H1 (cell line): ENCODE measurements around the gene ZNF646.
A peak's percentile ranks its signal among the peaks of the same experiment; 100 is the strongest.

Experiments used
- ATF3 ChIP-seq: IDR thresholded peaks from 2 replicates; pipeline ENCODE4 v1.6.1; 2011; ENCODE audit warnings: low read depth, mild to moderate bottlenecking, low read length; ENCODE audit not compliant: insufficient read depth
- CHD2 ChIP-seq: IDR thresholded peaks from 2 replicates; pipeline ENCODE4 v1.6.1; 2012; ENCODE audit warnings: low read length, improper control_type of control experiment
- CTCF ChIP-seq, 3 experiments: IDR thresholded peaks; 1 replicate in 2 of 3; 2 replicates in 1 of 3; pipeline versions ENCODE4 v1.5.1 to v1.6.1; 2011; ENCODE audit warnings: low read length in 3 of 3, mild to moderate bottlenecking in 3 of 3, inconsistent platforms in 2 of 3, low read depth in 1 of 3, moderate library complexity in 1 of 3; ENCODE audit not compliant: insufficient read depth in 1 of 3; ENCODE audit errors: control extremely low read depth in 1 of 3
- EZH2 ChIP-seq: fragments of 200-600 bp; sonication (generic); IDR thresholded peaks from 2 replicates; pipeline ENCODE4 v1.7.1; 2012; ENCODE audit warnings: low read depth, mild to moderate bottlenecking, moderate library complexity, low read length, inconsistent platforms; ENCODE audit not compliant: severe bottlenecking
- POLR2A ChIP-seq, 2 experiments: IDR thresholded peaks; 1 replicate in 1 of 2; 2 replicates in 1 of 2; pipeline ENCODE4 v1.6.1; 2011; ENCODE audit warnings: low read depth in 2 of 2, low read length in 2 of 2, mild to moderate bottlenecking in 2 of 2; ENCODE audit errors: control extremely low read depth in 1 of 2
- POU5F1 ChIP-seq: IDR thresholded peaks from 2 replicates; pipeline ENCODE4 v1.6.1; 2011; ENCODE audit warnings: low read depth, mild to moderate bottlenecking, low read length, moderate library complexity
- SIN3A ChIP-seq, 2 experiments: IDR thresholded peaks in 1 of 2; conservative IDR thresholded peaks in 1 of 2; 2 replicates each; pipeline ENCODE4 v1.6.1; 2011 to 2012; ENCODE audit warnings: low read length in 2 of 2, improper control_type of control experiment in 1 of 2, low read depth in 1 of 2, mild to moderate bottlenecking in 1 of 2

DNA sequence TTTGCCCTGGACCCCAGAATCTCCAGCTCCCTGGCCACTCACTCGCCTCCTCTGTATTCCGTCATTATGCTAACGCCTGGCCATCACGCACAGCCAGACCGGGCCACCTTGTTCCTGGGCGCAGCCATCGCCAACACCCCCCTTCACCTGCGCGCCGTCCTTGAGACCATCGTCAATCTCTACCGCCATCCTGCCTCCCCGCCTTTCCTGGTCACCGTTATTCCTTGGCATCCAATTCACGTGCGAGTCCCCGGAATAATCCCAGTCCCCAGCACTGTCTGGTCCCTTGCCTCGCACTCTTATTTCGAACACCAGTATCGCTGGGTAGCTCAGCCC is 19.8 kb downstream of the ZNF646 start:
- no peak for TF ChIP-seq POLR2A (IDR thresholded peaks at IDR 0.05; ENCODE audit: control extremely low read depth in 1 of 2, low read depth in 2 of 2, low read length in 2 of 2)
- peak in 1 of 2 experiments; percentile 50; a peak in 1 of 4 replicates for TF ChIP-seq SIN3A (conservative IDR thresholded peaks at IDR 0.05 in 1 of 2, IDR thresholded peaks at IDR 0.05 in 1 of 2; ENCODE audit: low read depth in 1 of 2, low read length in 2 of 2)
- TF ChIP-seq ATF3, result no peak
- TF ChIP-seq POU5F1, result no peak
- no peak for TF ChIP-seq CHD2
- TF ChIP-seq EZH2, result no peak
- no peak for TF ChIP-seq CTCF (IDR thresholded peaks at IDR 0.05; ENCODE audit: control extremely low read depth in 1 of 3, insufficient read depth in 1 of 3, low read depth in 1 of 3, low read length in 3 of 3)
